Astrocyte (in vitro differentiated cells and primary cell): Measurements from ENCODE around the gene TJP1. TPM values are rescaled to one million over a fixed set of nuclear protein-coding genes. Genes with fewer than 3 reads are reported as not detected.
A peak's percentile ranks its signal among the peaks of the same experiment; 100 is the strongest.

Source experiments
- DNase-seq: peaks from one replicate; pipeline ENCODE4 v3.0.0-alpha.2; 2010; ENCODE audit warnings: low read depth
- FAIRE-seq: peaks from 2 replicates; lab custom pipeline; 2011; peaks lifted over from hg19 to GRCh38; lab: Jason Lieb, UNC
- H2AFZ ChIP-seq: 2 replicates; pipeline ENCODE4 v1.6.0; 2012; ENCODE audit warnings: low read depth, low read length, inconsistent platforms
- H3K27ac ChIP-seq: 2 replicates; pipeline ENCODE4 v1.5.1; 2011; ENCODE audit warnings: low read depth, low read length, inconsistent platforms
- H3K27me3 ChIP-seq: 2 replicates; pipeline ENCODE4 v1.6.0; 2011; ENCODE audit warnings: low read length, inconsistent platforms; ENCODE audit not compliant: insufficient read depth
- H3K36me3 ChIP-seq: 2 replicates; pipeline ENCODE4 v1.5.1; 2011; ENCODE audit warnings: low read length, inconsistent platforms; ENCODE audit not compliant: insufficient read depth
- H3K4me1 ChIP-seq: 2 replicates; pipeline ENCODE4 v1.5.1; 2011; ENCODE audit warnings: low read length, inconsistent platforms; ENCODE audit not compliant: insufficient read depth
- H3K4me2 ChIP-seq: 2 replicates; pipeline ENCODE4 v1.6.0; 2012; ENCODE audit warnings: low read length, inconsistent platforms
- H3K4me3 ChIP-seq: 2 replicates; pipeline ENCODE4 v1.5.1; 2011; ENCODE audit warnings: low read depth, mild to moderate bottlenecking, low read length, inconsistent platforms; ENCODE audit not compliant: insufficient read depth
- H3K79me2 ChIP-seq: 2 replicates; pipeline ENCODE4 v1.6.0; 2012; ENCODE audit warnings: mild to moderate bottlenecking, low read length, inconsistent platforms; ENCODE audit not compliant: insufficient read depth
- H3K9ac ChIP-seq: 2 replicates; pipeline ENCODE4 v1.6.0; 2012; ENCODE audit warnings: mild to moderate bottlenecking, low read length, inconsistent platforms
- H3K9me3 ChIP-seq: 2 replicates; pipeline ENCODE4 v1.5.1; 2012; ENCODE audit warnings: low read depth, mild to moderate bottlenecking, low read length, inconsistent platforms; ENCODE audit not compliant: insufficient read depth
- H4K20me1 ChIP-seq: 2 replicates; pipeline ENCODE4 v1.6.0; 2012; ENCODE audit warnings: low read length, inconsistent platforms; ENCODE audit not compliant: insufficient read depth
- H3K27ac Mint-ChIP-seq: one replicate; pipeline ENCODE4 v1.8.0; 2021; ENCODE audit warnings: mild to moderate bottlenecking, mixed read lengths; ENCODE audit not compliant: unreplicated experiment
- H3K27me3 Mint-ChIP-seq: one replicate; pipeline ENCODE4 v1.8.0; 2021; ENCODE audit warnings: low read depth, mixed read lengths; ENCODE audit not compliant: unreplicated experiment
- H3K36me3 Mint-ChIP-seq: one replicate; pipeline ENCODE4 v1.8.0; 2021; ENCODE audit warnings: low read depth, mixed read lengths; ENCODE audit not compliant: unreplicated experiment
- H3K4me1 Mint-ChIP-seq: one replicate; pipeline ENCODE4 v1.8.0; 2021; ENCODE audit warnings: low read depth, mixed read lengths; ENCODE audit not compliant: unreplicated experiment
- H3K4me3 Mint-ChIP-seq: one replicate; pipeline ENCODE4 v1.8.0; 2021; ENCODE audit warnings: mild to moderate bottlenecking, moderate library complexity, mixed read lengths; ENCODE audit not compliant: unreplicated experiment
- H3K9me3 Mint-ChIP-seq: one replicate; pipeline ENCODE4 v1.8.0; 2021; ENCODE audit warnings: mild to moderate bottlenecking, mixed read lengths; ENCODE audit not compliant: unreplicated experiment
- CTCF ChIP-seq: IDR thresholded peaks from 2 replicates; pipeline ENCODE4 v1.5.1; 2011; ENCODE audit warnings: low read depth, mild to moderate bottlenecking, inconsistent platforms, low read length, moderate library complexity; ENCODE audit not compliant: insufficient read depth
- EZH2 ChIP-seq: IDR thresholded peaks from 2 replicates; pipeline ENCODE4 v1.6.1; 2012; ENCODE audit warnings: mild to moderate bottlenecking, low read length, inconsistent platforms; ENCODE audit not compliant: insufficient read depth
- total RNA-seq: library from RNA; stranded (reverse); gene quantifications from 2 replicates; pipeline ENCODE4 v1.2.1, GENCODE V29; 2021

The TJP1 gene
- total RNA-seq, 1 donor from 2014 or later = 137 TPM

GRCh38 chr15:29811691-29812383, 10.4 kb downstream of the TJP1 start:
- Mint-ChIP-seq H3K9me3 (no peaks in the 10 kb centered on the region), H3K27me3 (no peaks in the 10 kb centered on the region), H3K27ac (no peak overlapping the region), H3K4me3 (no peak overlapping the region), H3K4me1 (peaks cover 47% of the 10 kb centered on the region), H3K36me3 (no peaks in the 10 kb centered on the region)
- Histone ChIP-seq H3K36me3 (no peaks in the 10 kb centered on the region), H3K27ac (no peak overlapping the region), H3K9ac (no peak overlapping the region), H3K9me3 (no peaks in the 10 kb centered on the region), H3K4me1 (peaks cover 28% of the 10 kb centered on the region), H2AFZ (no peak overlapping the region), H4K20me1 (peaks cover 98% of the 10 kb centered on the region), H3K4me2 (peak overlapping the region; percentile 42), H3K79me2 (peaks cover 100% of the 10 kb centered on the region), H3K4me3 (no peak overlapping the region), H3K27me3 (no peaks in the 10 kb centered on the region)
- FAIRE-seq (peak; percentile 52), DNase-seq (no peak)
- no peak for TF ChIP-seq CTCF
- no peak for TF ChIP-seq EZH2

- DNase-seq (no peak), FAIRE-seq (no peak)
- Mint-ChIP-seq H3K9me3 (no peaks in the 10 kb centered on the region), H3K36me3 (peaks cover 4% of the 10 kb centered on the region), H3K4me1 (peaks cover 34% of the 10 kb centered on the region), H3K27ac (no peak overlapping the region), H3K27me3 (no peaks in the 10 kb centered on the region), H3K4me3 (no peak overlapping the region)
- H3K27ac ChIP-seq = no peak overlapping the region
- peaks cover 96% of the 10 kb centered on the region for H4K20me1 ChIP-seq
- no peaks in the 10 kb centered on the region for H3K9me3 ChIP-seq
- TF ChIP-seq EZH2 = no peak
- no peak for TF ChIP-seq CTCF
- peaks cover 8% of the 10 kb centered on the region for H3K4me1 ChIP-seq
- no peak overlapping the region for H2AFZ ChIP-seq
- H3K4me2 ChIP-seq = no peak overlapping the region
- no peak overlapping the region for H3K4me3 ChIP-seq
- H3K27me3 ChIP-seq = no peaks in the 10 kb centered on the region
- H3K36me3 ChIP-seq = no peaks in the 10 kb centered on the region
- H3K9ac ChIP-seq = no peak overlapping the region
- H3K79me2 ChIP-seq = peaks cover 97% of the 10 kb centered on the region
These were observed 16.6 kb downstream of the TJP1 start for GRCh38 chr15:29805708-29806104.

- peaks cover 97% of the 10 kb centered on the region for H3K79me2 ChIP-seq
- H3K27ac ChIP-seq = no peak overlapping the region
These were observed 17.1 kb downstream of the TJP1 start for GRCh38 chr15:29805043-29805707.

More at GRCh38 chr15:29805043-29805707, 17.1 kb downstream of the TJP1 start:
- H4K20me1 ChIP-seq = peaks cover 95% of the 10 kb centered on the region
- Mint-ChIP-seq H3K27ac (no peak overlapping the region), H3K9me3 (no peaks in the 10 kb centered on the region), H3K36me3 (peaks cover 4% of the 10 kb centered on the region), H3K27me3 (no peaks in the 10 kb centered on the region), H3K4me1 (peaks cover 33% of the 10 kb centered on the region), H3K4me3 (no peak overlapping the region)
- no peaks in the 10 kb centered on the region for H3K9me3 ChIP-seq
- FAIRE-seq (peak; percentile 23), DNase-seq (peak; percentile 72)
- H3K27me3 ChIP-seq = no peaks in the 10 kb centered on the region
- H2AFZ ChIP-seq = no peak overlapping the region
- no peak for TF ChIP-seq CTCF
- TF ChIP-seq EZH2 = no peak
- peak overlapping the region; percentile 46 for H3K4me2 ChIP-seq
- no peaks in the 10 kb centered on the region for H3K36me3 ChIP-seq
- H3K4me1 ChIP-seq = peaks cover 8% of the 10 kb centered on the region
- no peak overlapping the region for H3K4me3 ChIP-seq
- H3K9ac ChIP-seq = no peak overlapping the region
